Erythroblast (primary cell): ENCODE data around the gene PRSS38.

Experiments used
- GATA1 ChIP-seq: IDR thresholded peaks from 2 replicates; pipeline ENCODE4 v1.6.1; 2011; ENCODE audit warnings: low read depth, mild to moderate bottlenecking, control low read depth, low read length, moderate library complexity
- POLR2A ChIP-seq: IDR thresholded peaks from 2 replicates; pipeline ENCODE4 v1.6.1; 2011; ENCODE audit warnings: mild to moderate bottlenecking, low read length

GRCh38 chr1:227893300-227893948, 77.9 kb downstream of the PRSS38 start:
- TF ChIP-seq POLR2A = no peak
- no peak for TF ChIP-seq GATA1
